HG03103 (cell line): ENCODE measurements around the gene PDLIM4.

Experiments
- ATAC-seq: cut with Tn5 transposase; IDR thresholded peaks from one replicate; pipeline ENCODE4 v1.9.1; 2021; ENCODE audit warnings: low read depth; ENCODE audit not compliant: unreplicated experiment

Gene PDLIM4

DNA sequence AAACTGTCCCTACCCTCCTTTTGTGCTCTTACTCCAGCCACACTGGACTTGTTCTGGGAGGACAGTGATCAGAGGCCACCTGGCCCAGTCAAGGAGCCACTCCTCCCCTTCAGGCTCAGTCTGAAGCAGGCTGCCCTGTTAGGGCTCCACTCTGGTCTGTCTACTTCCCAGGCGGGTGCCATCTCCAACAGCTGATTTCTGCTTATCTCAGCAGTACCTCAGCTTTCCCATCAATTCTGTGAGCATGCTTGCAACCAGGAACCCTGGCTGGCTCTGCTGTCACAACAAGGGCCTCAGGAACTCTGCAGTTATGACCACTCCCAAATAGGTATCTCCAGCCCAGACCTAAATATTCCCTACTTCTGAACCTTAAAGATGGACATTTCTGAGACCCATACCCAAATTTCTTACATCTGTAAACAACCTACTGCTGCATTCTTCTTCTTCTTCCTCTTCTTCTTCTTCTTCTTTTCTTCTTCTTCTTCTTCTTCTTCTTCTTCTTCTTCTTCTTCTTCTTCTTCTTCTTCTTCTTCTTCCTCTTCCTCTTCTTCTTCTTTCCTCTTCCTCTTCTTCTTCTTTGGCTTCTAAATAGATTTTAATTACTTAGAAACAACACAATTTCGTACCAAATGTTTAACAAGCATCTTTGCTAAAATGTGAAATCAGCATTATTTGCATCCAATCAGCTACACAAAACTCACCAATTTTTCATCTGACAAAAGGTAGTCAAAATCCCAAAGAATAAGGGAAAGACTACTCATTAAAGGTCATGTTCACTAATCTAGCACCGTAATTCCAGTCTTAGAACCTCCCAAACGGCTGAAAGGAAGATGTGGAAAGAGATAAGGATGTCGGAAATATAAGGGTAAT is 23.1 kb downstream of the PDLIM4 start:
- no peak for ATAC-seq

DNA sequence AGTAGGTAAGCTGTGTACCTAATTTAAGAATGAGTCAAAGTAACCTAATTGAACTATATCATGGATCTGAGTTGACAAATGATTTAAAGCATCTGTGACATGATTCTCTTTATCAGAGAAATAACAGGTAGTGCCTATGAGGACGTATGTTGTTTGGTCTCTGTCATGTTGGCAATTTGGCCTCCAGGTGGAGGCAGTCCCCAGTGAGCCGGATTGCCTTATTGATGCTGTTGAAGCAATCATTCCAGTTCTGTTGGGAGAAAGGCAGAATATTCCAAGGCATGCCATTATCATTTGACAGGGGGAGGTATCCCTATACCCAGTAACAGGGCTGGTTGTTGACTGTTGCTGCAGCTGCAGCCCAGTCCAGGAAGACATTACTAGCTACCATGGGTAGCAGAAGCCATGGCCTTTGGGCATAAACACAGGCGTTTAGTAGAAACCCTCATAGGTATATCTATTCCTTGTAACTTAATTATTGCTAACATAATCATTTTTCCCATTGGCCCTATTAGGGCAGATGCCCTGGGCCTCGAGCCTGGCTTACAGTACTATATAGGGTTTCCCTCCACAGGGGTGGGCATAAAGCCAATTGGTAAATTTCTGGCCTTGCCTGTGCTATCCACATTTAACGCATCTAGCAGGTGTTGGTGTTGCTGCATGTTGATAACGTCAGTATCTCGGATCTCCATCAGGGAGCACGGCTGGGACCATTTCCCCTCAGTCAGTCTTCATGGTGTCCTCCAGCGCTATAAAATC is 24.5 kb downstream of the PDLIM4 start:
- ATAC-seq, result no peak

DNA sequence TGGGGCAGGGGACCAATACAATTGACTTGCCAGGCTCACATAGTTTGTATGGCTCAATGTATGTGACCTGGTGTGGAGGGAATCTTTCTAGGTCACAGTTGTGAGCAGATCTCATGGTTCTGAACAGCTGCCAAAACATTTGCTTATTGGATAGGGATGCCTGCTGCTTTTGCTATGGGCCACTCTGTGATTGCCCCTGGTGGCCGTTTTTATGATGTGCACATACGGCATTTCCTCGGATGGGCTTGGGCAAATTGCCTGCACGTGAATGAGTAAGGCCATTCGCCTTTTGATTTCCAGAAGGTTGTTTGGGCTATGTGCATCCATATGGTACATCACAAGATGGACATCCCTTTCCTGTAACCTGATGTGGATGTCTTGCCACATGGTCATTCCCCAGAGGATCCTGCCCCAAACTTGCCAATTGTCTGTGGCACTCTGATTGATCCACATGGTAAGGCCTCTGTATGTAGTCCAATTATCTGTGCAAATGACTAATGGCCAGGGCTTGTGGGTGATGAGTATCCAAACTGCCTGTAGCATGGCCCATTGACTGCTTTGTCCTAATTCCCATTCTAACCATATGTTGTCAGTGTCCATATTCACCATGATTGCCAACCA is 26.0 kb downstream of the PDLIM4 start:
- ATAC-seq, result no peak

DNA sequence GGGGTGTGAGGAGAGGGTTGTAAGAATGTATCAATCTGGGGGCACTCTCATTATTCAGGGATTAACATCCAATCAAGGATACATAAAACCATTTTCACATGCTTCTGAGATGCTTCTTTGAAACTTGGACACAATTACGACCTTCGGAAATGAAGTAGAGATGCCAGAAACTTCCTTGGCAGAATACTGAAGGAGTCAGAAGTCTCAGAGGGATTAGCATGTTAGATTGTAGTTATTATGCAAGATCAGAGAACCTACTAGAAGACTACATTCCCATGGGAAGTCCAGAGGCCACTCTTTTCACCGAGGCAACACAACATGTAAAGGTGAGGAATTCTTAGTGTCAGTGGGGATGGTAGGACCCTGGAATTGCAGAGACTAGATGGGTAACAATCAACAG is 31.6 kb downstream of the PDLIM4 start:
- no peak for ATAC-seq

DNA sequence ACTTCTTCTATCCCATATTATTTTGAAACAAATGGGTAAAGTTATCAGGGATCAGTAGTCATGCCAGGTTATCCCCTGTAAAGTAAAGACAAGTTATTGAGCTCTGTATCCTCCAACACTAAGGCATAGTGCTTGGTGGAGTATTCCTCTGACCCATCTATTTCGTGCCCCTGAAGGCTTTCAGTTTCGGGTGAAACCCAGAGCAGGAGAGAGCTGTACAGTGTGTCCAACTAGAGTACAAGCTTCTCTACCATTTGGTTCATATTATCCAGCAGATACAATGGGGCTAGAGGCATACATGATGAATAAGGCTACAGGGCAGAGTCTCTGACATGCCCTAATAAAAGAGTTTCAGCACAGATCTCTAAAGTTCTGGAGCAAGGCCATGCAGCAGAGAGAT is 33.5 kb downstream of the PDLIM4 start:
- no peak for ATAC-seq

DNA sequence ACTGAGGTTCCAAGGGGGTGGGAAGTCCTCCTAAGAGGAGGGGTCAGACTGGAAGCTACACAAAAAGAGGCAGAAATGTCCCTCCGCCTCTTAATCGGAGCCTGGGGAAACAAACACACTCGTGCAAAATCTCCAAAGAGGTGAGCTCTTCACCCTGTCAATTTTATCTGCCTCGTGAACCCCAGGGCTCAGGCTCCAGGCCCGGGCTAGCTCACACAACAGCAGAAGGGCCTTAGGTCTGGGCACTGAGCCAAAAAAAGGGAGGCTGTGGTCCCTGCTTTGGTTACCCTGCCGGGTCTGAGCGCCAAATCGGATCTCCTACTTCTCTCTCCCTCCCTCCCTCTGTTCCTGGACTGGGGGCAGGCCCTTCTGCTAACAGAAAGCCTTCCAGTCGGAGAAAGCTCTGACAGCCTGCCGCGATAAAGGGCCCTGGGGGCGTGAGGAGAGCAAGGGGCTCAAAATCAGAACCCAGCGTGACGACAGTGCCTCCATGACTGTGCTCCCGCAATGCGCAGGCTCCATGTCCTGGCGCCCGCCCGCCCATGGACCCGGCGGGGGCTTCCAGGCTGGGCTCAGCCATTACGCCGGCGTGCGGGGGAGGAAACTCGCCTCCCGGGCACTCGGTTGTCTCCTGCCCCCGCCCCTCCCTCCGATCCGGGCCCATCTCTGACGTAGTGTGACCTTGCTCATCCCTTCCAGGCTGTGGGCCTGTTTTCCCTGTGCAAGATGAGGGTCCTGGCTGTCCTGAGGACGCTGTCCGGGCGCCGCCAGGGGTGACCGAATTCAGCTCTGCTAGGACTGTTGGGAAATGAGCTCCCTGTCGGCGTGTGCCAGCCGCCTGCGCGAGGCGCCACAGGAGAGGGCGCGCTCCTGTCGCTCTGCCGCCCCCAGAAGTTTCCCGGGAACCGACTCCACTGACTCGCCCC is 35.8 kb downstream of the PDLIM4 start:
- ATAC-seq, result peak; percentile 24

DNA sequence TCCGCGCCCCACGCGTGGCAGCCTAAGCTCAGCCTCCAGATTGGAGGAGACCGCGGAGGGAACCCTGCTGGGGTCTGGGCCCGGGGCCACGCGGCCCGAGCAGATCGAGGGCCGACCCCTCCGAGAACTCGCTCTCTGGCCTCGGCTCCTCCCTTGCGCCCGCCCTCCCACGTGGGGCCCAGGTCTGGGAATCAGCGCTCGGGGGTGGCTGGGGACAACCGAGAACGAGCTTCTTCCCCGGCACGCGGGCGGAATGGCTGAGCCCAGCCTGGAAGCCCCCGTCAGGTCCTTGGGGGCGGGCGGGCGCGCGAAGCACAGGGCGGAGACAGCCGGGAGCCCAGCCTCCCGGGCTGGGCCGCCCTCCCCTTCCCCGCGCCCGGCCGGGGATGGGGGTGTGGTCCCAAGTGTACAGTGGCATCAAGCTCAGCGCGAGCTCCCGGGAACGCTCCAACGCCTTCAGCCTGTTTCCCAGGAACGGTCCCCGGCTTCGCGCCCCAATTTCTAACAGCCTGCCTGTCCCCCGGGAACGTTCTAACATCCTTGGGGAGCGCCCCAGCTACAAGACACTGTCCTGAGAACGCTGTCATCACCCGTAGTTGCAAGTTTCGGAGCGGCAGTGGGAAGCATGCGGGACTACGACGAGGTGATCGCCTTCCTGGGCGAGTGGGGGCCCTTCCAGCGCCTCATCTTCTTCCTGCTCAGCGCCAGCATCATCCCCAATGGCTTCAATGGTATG is 36.7 kb downstream of the PDLIM4 start, which contains the start of gene SLC22A4:
Gene SLC22A4 (plus strand): TSS at position 403 of the 736 bp plus-strand sequence. CDS start 223 bp downstream, at position 626.
- peak; percentile 51 for ATAC-seq

DNA sequence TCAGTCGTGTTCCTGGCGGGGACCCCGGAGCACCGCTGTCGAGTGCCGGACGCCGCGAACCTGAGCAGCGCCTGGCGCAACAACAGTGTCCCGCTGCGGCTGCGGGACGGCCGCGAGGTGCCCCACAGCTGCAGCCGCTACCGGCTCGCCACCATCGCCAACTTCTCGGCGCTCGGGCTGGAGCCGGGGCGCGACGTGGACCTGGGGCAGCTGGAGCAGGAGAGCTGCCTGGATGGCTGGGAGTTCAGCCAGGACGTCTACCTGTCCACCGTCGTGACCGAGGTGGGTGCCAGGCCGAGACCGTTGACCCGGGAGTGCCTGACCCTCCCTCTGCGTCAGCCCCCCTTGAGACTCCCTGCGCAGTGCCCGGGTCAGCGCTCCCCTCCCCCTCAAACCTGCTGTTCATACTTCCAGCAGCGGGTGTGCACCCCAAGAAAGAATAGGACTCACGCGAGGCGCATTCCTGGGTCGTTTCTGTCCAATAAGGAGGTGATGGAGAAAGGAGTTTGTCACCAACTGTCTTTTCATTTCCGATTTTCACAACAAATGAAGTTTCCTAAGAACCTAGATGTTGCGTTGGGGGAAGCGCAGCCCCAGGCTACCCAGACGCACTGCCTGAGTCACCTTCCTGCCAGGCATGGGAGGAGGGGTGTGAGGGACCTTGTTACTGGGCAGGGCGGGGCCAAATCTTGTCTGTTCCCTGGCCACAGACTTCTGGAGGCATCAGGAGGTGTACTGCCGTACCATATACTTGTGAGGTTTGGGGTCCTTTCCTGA is 37.4 kb downstream of the PDLIM4 start:
- no peak for ATAC-seq

DNA sequence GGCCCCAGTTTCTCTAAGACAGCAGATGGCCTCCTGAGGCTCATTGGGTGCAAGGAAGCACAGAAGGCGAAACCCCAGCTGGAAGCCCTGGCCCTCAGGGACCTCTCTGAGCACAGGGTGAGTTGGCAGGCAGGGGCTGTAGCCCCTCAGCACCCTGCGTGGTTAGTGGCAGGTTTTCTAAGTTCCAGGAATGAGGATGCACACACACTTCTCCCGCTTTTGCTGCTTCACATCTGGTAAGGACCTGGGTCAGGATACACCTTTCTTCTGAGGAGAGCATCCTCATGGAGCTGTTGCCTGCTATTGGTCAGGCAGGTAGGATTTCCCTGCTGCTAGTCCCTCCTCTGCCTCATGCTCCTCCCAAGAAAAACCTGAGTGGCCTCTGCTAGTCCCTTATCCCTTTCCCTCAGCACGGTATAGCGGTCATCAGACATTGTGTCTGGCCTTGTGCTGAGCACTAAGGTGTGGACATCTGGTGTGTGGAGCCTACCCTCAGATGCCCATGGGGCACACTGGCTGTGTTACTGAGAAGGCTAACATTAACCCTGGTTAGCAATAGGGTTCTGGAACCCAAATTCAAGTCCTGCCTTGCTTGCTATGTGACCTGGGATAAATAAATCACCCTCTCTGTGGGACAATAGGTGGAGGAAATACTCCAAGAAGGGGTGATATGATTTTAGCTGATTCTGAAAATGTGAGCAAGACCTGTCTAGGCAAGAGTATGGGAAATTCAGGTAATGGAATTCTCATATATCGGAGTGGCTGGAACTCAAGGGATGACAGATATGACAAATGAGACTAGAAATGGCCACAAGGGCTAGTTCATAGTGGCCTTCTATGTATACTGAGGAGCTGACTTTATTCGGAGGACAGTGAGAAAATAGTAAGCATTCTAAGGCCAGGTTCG is 38.3 kb downstream of the PDLIM4 start:
- no peak for ATAC-seq

DNA sequence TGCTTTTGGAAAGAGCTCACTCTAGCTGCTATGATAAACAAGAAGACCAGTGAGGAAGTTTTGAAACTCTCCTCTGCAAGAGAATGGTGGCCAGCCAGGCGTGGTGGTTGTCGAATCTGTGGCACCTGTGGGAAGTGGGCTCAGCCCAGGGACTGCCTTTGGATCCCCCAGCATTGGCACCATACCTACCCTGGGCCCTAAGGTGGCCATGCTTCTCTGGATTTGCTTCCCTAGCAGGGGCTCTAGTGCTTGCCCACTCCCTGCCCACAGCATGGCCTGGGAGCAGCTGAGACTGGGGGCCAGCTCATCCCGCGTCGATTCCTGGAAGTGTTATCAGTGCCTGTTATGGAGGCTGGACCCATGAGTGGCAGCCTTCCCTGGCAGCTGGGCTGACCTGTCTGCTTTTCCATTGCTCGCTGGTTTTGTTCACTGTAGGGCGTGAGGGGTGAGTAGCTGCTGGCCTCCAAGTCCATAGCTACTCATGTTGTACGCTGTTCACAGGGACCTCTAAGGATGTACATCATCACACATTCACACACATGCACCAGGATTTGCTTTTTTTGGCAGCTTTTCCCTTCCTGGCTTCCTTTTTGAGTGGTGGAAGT is 39.0 kb downstream of the PDLIM4 start:
- ATAC-seq, result no peak

DNA sequence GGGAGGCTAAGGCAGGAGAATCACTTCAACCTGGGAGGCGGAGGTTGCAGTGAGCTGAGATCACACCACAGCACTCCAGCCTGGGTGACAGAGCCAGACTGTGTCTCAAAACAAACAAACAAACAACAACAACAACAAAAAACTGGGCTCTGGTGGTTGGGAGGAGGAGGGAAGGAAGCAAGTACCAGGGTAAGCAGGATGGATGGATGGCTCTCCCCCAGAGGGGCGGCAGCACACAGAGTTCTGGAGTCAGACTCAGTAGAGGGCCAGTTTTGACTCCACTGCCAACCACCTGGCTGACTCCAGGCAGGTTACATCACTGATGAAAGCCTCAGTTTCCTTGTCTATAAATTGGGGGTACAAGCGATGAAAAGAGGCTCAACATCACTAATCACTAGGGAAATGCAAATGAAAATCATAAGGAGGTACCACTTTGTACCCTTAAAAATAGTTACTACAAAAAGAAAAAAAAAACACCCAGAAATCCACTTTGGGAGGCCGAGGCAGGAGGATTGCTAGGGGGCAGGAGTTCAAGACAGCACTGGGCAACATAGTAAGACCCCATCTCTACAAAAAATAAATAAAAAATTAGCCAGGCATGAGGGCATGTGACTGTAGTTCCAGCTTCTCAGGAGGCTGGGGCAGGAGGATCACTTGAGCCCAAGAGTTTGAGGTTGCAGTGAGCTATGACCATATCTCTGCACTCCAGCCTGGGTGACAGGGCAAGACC is 39.9 kb downstream of the PDLIM4 start:
- no peak for ATAC-seq

DNA sequence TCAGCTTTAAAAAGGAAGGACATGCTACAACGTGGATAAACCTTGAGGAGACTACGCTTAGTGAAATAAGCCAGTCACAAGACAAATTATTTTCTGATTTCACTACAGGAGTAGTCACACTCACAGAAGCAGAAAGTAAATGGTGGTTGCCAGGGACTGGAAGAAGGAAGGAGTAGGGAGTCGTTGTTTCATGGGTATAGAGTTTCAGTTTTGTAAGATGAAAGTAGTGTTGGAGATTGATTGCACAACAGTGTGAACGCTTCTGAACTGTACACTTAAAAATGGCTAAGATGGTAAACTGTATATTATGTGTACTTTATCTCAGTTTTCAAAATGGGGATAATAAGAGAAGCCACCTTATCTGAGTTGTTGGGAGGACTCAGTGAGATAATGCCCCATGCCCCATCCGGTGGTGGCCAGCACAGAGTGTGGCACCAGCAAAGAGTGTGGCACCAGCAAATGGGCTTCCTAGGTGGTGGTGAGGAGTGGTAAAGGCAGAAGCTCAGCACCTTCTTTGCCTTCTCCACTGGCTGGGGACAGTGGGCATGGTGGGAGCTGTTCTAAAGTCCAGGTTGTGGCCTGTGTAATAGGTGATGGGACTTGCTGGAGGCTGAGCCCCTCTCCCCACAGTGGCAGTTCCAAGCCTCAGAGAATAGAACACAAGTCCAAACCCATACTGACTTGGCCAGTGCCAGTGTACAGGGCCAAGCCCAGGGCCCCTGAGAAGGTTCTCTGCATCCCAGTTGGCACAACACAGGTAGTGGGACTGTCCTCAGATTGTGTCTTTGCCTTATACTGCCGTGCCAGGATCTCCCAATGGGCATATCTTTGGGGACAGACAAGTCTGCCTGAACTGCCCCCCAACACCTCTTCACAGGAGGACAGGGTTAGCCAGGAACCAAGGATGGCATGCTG is 41.1 kb downstream of the PDLIM4 start:
- no peak for ATAC-seq

DNA sequence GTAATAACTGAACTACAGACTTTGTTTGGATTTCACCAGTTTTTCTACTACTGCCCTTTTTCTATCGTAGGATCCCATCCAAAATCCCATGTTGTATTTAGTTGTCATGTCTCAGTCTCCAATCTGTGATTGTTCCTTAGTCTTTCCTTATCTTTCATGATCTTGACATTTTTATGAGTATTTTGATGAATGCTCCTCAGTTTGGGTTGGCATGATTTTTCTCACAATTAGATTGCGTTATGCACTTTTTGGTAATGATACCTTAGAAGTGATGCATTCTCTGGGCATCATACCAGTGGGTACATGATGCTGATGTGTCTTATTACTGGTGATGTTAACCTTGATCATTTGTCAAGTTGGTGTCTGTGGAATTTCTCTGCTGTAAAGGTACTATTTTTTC is 42.4 kb downstream of the PDLIM4 start:
- ATAC-seq, result no peak

DNA sequence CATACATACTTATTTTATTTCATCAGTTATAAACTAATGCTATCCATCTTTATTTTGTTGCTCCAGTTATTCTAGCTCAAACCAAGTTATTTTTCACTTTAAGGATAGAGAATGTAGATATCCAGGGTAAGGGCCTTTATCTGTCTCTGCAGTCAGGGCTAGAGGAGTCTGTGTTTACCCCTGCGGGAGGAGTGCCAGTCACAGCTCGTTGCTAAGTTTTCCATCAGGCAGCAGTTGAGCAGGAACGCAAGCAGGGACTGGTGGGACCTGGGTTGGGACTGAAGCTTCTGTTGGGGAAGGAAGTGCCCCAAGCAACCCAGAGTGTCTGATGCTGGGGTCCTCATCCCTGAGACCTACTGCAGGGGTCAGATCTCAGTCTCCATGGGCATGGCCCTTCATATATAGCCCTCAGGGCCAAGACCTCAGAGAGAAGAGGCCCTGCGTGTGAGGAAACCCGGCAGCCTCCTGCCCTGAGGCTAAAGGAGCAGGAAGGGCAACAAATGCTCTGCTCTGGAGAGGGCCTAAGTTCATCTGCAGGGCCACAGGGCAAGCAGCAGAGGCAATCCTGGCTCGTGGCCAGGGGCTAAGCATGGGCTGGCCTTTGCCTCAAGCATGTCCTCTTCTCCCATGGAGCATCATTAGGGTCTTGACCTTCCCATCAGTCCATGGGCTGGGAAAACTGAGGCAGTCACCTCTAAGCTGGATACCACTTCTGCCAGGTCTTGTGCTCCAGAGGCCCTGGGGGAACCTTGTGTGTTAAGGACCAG is 43.3 kb downstream of the PDLIM4 start:
- ATAC-seq, result no peak
